ENCODE data around the gene MALT1.

MALT1 gene

GRCh38 chr18:58654896-58655614, 16.2 kb upstream of the MALT1 start:
- DNase-seq (ENCODE audit: extremely low read depth, low read depth), result no peak
- TF ChIP-seq CTCF (IDR thresholded peaks at IDR 0.05; ENCODE audit: low read depth, low read length), result no peak

- no peak for TF ChIP-seq CTCF (IDR thresholded peaks at IDR 0.05; ENCODE audit: low read depth, low read length)
Observed at GRCh38 chr18:58657081-58657480, 14.2 kb upstream of the MALT1 start.

GRCh38 chr18:58657494-58657893, 13.8 kb upstream of the MALT1 start:
- TF ChIP-seq CTCF (IDR thresholded peaks at IDR 0.05; ENCODE audit: low read depth, low read length), result no peak
- no peak for DNase-seq (ENCODE audit: extremely low read depth, low read depth)

More at GRCh38 chr18:58657081-58657480, 14.2 kb upstream of the MALT1 start:
- no peak for DNase-seq (ENCODE audit: extremely low read depth, low read depth)

GRCh38 chr18:58659691-58660090, 11.6 kb upstream of the MALT1 start:
- no peak for DNase-seq (ENCODE audit: extremely low read depth, low read depth)
- no peak for TF ChIP-seq CTCF (IDR thresholded peaks at IDR 0.05; ENCODE audit: low read depth, low read length)

GRCh38 chr18:58660915-58661314, 10.3 kb upstream of the MALT1 start:
- no peak for DNase-seq (ENCODE audit: extremely low read depth, low read depth)
- no peak for TF ChIP-seq CTCF (IDR thresholded peaks at IDR 0.05; ENCODE audit: low read depth, low read length)

- TF ChIP-seq CTCF (IDR thresholded peaks at IDR 0.05; ENCODE audit: low read depth, low read length), result peak; percentile 37
- DNase-seq (ENCODE audit: extremely low read depth, low read depth), result no peak
Observed at GRCh38 chr18:58661423-58661822, 9.8 kb upstream of the MALT1 start.

- no peak for TF ChIP-seq CTCF (IDR thresholded peaks at IDR 0.05; ENCODE audit: low read depth, low read length)
- DNase-seq (ENCODE audit: extremely low read depth, low read depth), result no peak
Observed at GRCh38 chr18:58662118-58662517, 9.1 kb upstream of the MALT1 start.

Data from AG09319 (cell line).